NCI-H526 treated with DMSO at 0.1 percent for 48 hours (cell line): ENCODE results near the gene PNMA8C.

Source experiments
- DNase-seq: peaks from one replicate; lab custom pipeline; 2025; lab: John Stamatoyannopoulos, UW

PNMA8C gene

GRCh38 chr19:46428239-46429135 lies at the start of gene PNMA8C:
Gene PNMA8C, minus strand, starts transcription at chr19:46428936. Its CDS starts 577 bp downstream, at chr19:46428359.
- DNase-seq: no peak

- DNase-seq: no peak
Measured at GRCh38 chr19:46475986-46476385, 47.2 kb upstream of the PNMA8C start.

DNA sequence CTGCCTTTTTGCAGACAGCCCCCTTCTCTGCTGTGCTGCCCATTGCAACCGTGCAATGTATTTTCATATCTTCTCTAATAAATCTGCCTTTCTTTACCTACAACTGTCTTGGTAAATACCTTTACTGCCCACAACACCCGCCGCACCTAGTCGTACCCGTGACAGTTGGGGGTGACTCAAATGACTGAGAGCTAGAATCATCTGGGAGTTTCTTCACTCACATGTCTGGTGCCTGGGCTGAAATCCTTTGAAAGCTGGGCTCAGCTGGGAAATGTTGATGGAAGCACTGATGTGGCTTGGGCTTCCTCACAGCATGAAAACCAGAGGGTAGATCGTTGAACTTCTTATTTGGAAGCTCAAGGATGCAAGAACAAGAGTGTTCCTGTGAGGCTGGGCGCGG lies 45.5 kb upstream of the PNMA8C start:
- DNase-seq: no peak

GRCh38 chr19:46472592-46472991 lies 43.9 kb upstream of the PNMA8C start:
- DNase-seq: no peak

DNA sequence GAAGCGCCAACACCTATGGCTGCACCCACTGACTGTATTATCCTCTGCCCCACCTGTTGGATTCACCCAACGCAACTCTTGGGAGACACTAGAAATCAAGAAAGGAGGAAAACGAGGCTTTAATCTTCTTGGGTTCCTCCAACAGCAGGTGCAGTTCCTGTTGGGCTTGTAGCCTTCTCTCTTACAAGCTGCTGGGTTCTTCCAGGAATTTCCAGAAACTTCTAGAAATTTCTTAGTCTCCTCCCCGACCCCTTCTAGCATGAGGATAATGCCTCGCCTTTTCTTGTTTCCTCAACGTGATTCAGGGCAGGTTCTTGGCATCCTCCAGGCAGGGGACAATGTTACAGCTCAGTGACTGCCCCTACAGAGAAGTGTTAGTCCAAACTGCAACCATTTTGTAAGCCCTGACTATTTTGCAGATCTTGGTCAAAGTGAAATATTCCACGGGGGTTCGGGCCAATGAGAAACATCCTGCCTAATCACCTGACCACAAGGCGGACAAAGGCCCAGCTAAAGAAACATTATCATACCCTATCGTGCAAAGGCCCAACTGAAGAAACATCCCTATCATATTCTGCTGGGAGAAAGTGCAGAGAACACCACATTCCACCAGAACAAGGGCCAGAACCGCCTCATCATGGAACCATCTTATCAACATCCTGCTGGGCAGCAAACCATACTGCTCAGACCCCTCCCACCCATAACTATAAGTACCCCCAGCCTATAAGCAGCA lies 43.2 kb upstream of the PNMA8C start:
- no peak for DNase-seq

DNA sequence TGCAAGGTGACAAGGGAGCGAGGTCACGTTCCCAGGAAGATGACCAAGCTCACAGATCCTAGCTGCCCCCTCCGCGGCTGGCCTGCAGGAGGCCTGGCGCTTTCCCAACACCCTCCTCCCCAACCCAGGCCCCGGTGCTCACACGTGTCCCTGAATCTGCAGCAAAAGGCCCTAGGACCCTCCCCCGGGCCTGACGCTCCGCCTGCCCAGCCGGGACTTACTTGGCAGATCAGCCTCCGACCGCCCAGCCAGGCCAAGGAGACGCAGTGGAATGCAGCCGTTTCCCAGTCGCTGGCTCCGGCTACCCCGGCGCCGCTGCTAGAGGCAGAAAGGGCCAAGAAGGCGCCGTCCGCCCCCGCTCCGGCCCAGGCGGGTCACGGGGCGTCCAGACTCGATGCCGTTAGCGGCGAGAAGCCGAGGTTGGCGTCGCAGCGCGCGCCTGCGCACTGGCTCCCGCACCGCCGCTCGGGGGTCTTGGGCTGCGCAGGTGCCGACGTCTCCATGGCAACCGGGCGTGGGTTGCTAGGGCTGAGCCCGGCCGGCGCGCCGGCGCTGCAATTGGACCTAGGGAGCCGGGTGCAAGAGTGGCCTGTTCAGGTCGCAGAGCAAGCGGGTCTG lies 42.5 kb upstream of the PNMA8C start, which contains the start of gene PNMA8A:
PNMA8A (minus strand) TSS at position 448 of the 618 bp plus-strand sequence. CDS start 528 bp downstream, outside the sequence.
- DNase-seq: peak; percentile 79

DNA sequence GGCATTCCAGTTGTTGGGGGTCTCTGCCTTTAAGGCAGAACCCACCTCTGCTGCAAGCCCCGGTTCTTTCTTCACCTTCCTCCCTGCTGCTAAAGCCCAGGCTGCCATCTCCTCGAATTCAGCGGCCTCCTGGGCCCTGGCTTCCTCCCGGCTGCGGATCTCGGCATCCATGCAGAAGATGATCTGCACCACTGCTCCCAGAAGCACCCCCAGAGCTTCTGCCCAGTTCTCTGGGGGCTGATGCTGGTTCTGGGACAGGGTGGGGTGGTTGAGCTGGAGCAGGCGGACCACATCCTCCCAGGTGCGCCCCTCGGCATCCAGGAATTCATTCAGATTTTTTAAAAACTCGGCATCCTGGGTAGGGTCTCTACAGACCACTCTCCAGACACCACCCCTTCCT lies 41.6 kb upstream of the PNMA8C start:
- no peak for DNase-seq

DNA sequence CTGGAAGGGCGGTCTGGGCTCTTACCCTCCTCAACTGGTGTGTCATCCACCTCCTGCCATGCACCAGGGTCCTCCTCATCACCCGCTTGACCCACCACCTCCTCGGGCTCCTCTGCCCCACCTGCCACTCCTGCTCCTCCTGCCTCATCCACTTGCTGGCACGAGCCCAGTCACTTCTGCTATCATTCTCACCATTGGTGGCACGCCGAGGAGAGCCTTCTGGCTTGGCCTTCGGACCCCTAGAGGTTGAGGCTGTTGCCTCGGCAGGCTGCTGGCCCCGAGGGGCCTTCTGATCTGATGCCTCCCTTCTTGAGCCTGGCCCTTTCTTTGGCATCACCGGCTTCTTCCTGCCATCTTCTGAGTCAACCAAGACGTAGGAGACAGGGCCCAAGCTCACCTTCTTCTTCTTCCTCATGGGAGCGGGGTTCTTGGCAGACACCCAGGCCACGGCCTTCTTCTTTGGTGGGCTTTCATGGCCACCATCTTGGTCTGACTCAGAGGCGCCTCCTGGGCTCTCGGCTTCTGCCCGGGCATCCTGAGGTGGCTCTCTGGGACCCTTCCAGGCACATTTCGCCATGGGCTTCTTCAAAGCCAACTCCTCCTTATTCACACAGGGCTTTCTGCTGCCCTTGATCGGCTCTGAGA lies 40.9 kb upstream of the PNMA8C start:
- DNase-seq: no peak

DNA sequence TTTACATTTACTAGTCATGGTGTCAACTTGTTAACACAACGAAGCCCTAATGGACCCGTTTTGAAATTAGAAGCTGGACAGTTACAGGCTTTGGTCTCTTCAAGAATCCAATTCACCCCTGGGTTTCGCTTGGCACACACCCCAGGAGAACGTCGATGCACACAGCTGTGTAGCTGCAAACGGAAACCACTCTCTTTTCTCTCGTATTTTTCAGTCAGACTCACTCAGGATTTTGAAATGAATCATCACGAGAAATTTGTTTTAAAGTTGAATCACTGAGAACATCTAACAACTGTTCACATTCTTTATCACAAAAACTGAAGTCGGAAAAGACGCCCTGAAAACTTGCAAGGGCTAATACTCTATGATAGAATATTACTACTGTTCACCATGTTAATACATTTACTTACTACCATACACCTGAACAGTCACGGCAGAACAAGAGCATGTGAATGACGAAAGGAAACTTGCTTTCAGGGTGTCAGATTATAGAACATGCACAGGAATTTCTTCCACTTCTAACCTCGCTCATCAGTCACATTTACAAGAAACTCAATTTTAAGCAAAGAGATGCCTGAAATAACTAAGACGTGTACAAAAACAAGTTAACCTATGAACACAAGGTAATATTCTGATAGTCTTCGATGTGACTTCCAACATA lies 37.9 kb upstream of the PNMA8C start:
- DNase-seq: no peak

- no peak for DNase-seq
Measured at GRCh38 chr19:46463516-46463915, 34.8 kb upstream of the PNMA8C start.

DNA sequence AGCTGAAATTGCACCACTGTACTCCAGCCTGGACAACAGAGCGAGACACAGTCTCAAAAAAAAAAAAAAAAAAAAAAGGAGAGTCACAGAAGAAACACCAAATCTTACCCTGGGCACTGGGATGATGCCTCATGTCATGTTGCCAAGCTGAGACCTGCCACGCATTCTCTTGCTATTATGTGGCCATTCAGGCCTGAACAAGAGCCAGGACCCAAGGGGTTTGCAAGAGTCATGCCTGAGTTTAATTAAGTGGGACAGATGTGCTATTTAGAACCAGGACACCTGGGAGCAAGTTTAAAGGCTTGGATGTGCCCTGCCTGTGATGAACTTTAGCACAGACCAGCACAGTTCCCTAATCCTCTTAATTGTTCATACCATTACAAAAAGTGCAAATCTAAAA lies 32.8 kb upstream of the PNMA8C start:
- no peak for DNase-seq

DNA sequence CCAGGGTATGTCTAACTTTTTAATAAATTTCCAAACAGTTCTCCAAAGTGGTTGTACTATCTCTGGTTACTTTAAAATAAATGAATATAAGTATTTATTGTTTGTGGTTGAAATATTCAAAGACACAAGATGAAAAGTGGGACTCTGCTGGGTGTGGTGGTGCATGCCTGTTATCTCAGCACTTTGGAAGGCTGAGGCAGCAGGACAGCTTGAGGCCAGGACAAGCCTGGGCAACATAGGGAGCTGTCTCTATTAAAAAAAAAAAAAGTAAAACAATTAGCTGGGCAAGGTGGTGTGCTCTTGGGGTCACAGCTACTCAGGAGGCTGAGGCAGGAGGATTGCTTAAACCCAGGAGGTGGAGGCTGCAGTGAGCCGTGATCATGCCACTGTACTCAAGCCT lies 32.2 kb upstream of the PNMA8C start:
- no peak for DNase-seq

- DNase-seq: no peak
Measured at GRCh38 chr19:46460055-46460454, 31.3 kb upstream of the PNMA8C start.

DNA sequence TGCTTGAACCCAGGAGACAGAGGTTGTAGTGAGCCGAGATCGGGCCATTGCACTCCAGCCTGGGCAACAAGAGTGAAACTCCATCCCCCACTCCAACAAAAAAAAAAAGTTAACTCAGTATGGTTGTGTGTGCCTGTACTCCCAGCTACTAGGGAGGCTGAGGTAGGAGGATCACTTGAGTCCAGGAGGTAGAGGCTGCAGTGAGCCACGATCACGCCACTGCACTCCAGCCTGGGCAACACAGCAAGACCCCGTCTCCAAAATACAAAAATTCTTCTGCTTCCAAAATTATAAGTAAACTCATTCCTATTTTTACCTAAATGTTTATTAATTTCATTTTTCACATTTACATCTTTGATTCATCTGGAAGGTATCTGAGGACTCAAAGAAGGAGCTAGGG lies 28.2 kb upstream of the PNMA8C start:
- no peak for DNase-seq

GRCh38 chr19:46454244-46454643 lies 25.5 kb upstream of the PNMA8C start:
- no peak for DNase-seq

GRCh38 chr19:46453661-46454060 lies 24.9 kb upstream of the PNMA8C start:
- no peak for DNase-seq

- no peak for DNase-seq
Measured at GRCh38 chr19:46452186-46452585, 23.4 kb upstream of the PNMA8C start.

- no peak for DNase-seq
Measured at GRCh38 chr19:46451352-46451751, 22.6 kb upstream of the PNMA8C start.

GRCh38 chr19:46450737-46451136 lies 22.0 kb upstream of the PNMA8C start:
- no peak for DNase-seq

DNA sequence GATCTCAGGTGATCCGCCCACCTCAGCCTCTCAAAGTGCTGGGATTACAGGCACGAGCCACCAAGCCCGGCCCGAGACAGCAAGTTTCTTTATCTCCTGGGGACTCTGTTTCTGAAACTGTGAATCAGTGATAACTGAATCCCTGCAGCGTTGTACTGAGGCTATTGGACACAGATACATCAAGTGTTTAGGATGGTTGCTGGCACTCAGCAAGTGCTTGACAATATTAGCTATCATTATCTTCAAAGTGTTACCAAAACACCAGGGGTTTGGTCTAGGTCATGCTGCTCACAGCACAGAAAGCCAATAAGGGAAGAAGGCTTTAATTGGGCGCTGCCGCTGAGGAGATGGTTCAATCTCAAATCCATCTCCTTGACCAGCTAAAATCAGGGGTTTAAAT lies 20.5 kb upstream of the PNMA8C start:
- no peak for DNase-seq

DNA sequence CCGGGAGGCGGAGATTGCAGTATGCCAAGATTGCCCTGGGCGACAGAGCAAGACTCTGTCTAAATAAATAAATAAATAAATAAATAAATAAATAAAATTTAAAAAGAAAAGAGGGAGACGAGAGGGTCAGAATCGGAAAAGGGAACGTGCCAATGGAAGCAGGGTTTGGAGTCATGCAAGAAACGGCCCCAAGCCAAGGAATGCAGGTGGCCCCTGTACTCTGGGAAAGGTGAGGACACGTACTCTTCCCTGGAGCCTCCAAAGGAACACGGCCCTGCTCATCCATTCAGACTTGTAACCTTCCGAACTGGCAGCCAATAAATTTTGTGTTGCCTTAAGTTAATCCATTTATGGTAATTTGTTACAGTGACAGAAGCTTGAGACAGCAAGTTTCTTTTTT lies 19.9 kb upstream of the PNMA8C start:
- DNase-seq: no peak

DNA sequence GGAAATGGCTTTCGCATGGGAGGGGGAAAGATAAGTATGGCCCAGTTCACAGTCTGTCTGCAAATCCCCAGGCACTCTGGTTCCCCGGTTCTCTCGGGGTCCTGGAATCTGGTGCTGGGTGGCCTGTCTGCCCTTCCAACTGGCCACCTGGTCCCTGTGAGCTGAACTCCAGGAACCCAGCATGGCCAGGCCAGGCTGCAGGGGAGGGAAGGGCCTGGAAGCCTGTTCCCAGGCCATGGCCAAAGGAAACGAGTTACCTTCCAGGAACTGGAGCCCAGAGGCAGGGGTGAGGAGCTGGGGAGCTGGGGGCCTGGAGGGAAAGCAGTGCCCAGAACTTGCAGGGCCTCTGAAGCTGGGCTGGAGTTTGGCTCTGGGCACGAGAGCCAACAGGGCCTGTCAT lies 19.1 kb upstream of the PNMA8C start:
- DNase-seq: no peak
